Measurements from ENCODE around the gene DCTN1.

DCTN1 gene

GRCh38 chr2:74373221-74373676 lies 6.9 kb downstream of the DCTN1 start:
- Histone ChIP-seq H3K79me2 (ENCODE audit: insufficient read depth, low read length) (no peaks in the 10 kb centered on the region), H3K4me3 (ENCODE audit: low read length, poor library complexity, severe bottlenecking) (no peak overlapping the region), H3K9ac (ENCODE audit: low read depth, low read length, poor library complexity, severe bottlenecking) (no peak overlapping the region), H2AFZ (ENCODE audit: low read length) (no peak overlapping the region), H3K9me3 (ENCODE audit: insufficient read depth, low read depth, low read length) (no peaks in the 10 kb centered on the region), H3K36me3 (ENCODE audit: insufficient read depth, low read length) (peaks cover 55% of the 10 kb centered on the region; the same call in 1 of the 2 replicates), H3F3A (ENCODE audit: low read depth) (no peaks in the 10 kb centered on the region), H3K9me2 (replicated peaks; ENCODE audit: low read depth, low read length) (no peaks in the 10 kb centered on the region), H3K27me3 (ENCODE audit: insufficient read depth, low read length, poor library complexity, severe bottlenecking) (no peaks in the 10 kb centered on the region), H3K4me1 (ENCODE audit: insufficient read depth, low read length, poor library complexity, severe bottlenecking) (no peaks in the 10 kb centered on the region), H4K20me1 (ENCODE audit: insufficient read depth, low read length, poor library complexity, severe bottlenecking) (no peaks in the 10 kb centered on the region), H3K4me2 (ENCODE audit: low read depth, low read length, poor library complexity, severe bottlenecking) (no peak overlapping the region)
- TF ChIP-seq EZH2phosphoT487 (IDR thresholded peaks at IDR 0.05; ENCODE audit: borderline replicate concordance), result no peak
- no peak for TF ChIP-seq CTCF (conservative IDR thresholded peaks at IDR 0.05; ENCODE audit: low read length)

- Histone ChIP-seq H3K4me1 (ENCODE audit: insufficient read depth, low read length, poor library complexity, severe bottlenecking) (no peaks in the 10 kb centered on the region), H3K4me3 (ENCODE audit: low read length, poor library complexity, severe bottlenecking) (no peak overlapping the region), H3K27me3 (ENCODE audit: insufficient read depth, low read length, poor library complexity, severe bottlenecking) (no peaks in the 10 kb centered on the region), H2AFZ (ENCODE audit: low read length) (no peak overlapping the region), H3K9me3 (ENCODE audit: insufficient read depth, low read depth, low read length) (no peaks in the 10 kb centered on the region), H3K4me2 (ENCODE audit: low read depth, low read length, poor library complexity, severe bottlenecking) (no peak overlapping the region), H4K20me1 (ENCODE audit: insufficient read depth, low read length, poor library complexity, severe bottlenecking) (no peaks in the 10 kb centered on the region), H3K79me2 (ENCODE audit: insufficient read depth, low read length) (no peaks in the 10 kb centered on the region), H3K36me3 (ENCODE audit: insufficient read depth, low read length) (peaks cover 56% of the 10 kb centered on the region; the same call in 1 of the 2 replicates), H3K9me2 (replicated peaks; ENCODE audit: low read depth, low read length) (no peaks in the 10 kb centered on the region), H3F3A (ENCODE audit: low read depth) (no peaks in the 10 kb centered on the region), H3K9ac (ENCODE audit: low read depth, low read length, poor library complexity, severe bottlenecking) (no peak overlapping the region)
- TF ChIP-seq EZH2phosphoT487 (IDR thresholded peaks at IDR 0.05; ENCODE audit: borderline replicate concordance) (no peak), CTCF (conservative IDR thresholded peaks at IDR 0.05; ENCODE audit: low read length) (no peak)
Observed at GRCh38 chr2:74372674-74373073, 7.4 kb downstream of the DCTN1 start.

- H3K9me2 ChIP-seq (replicated peaks; ENCODE audit: low read depth, low read length), result no peaks in the 10 kb centered on the region
- H3K36me3 ChIP-seq (ENCODE audit: insufficient read depth, low read length), result peaks cover 56% of the 10 kb centered on the region; the same call in 1 of the 2 replicates
- TF ChIP-seq EZH2phosphoT487 (IDR thresholded peaks at IDR 0.05; ENCODE audit: borderline replicate concordance) (no peak), CTCF (conservative IDR thresholded peaks at IDR 0.05; ENCODE audit: low read length) (no peak)
- H3K9ac ChIP-seq (ENCODE audit: low read depth, low read length, poor library complexity, severe bottlenecking), result no peak overlapping the region
- H3K4me2 ChIP-seq (ENCODE audit: low read depth, low read length, poor library complexity, severe bottlenecking), result no peak overlapping the region
- no peak overlapping the region for H3K4me3 ChIP-seq (ENCODE audit: low read length, poor library complexity, severe bottlenecking)
- H4K20me1 ChIP-seq (ENCODE audit: insufficient read depth, low read length, poor library complexity, severe bottlenecking), result no peaks in the 10 kb centered on the region
- no peaks in the 10 kb centered on the region for H3K4me1 ChIP-seq (ENCODE audit: insufficient read depth, low read length, poor library complexity, severe bottlenecking)
- H3K9me3 ChIP-seq (ENCODE audit: insufficient read depth, low read depth, low read length), result no peaks in the 10 kb centered on the region
- no peaks in the 10 kb centered on the region for H3K79me2 ChIP-seq (ENCODE audit: insufficient read depth, low read length)
- no peaks in the 10 kb centered on the region for H3F3A ChIP-seq (ENCODE audit: low read depth)
- H2AFZ ChIP-seq (ENCODE audit: low read length), result no peak overlapping the region
- H3K27me3 ChIP-seq (ENCODE audit: insufficient read depth, low read length, poor library complexity, severe bottlenecking), result no peaks in the 10 kb centered on the region
Observed at GRCh38 chr2:74371421-74371820, 8.7 kb downstream of the DCTN1 start.

All from Loucy (cell line).